HUES64 (cell line): ENCODE measurements around the gene ZNF384.
A peak's percentile ranks its signal among the peaks of the same experiment; 100 is the strongest.

Experiments used
- H3K27ac ChIP-seq: 2 replicates; pipeline ENCODE4 v1.7.0; 2013; ENCODE audit warnings: low read depth, low read length, inconsistent platforms
- H3K27me3 ChIP-seq: 2 replicates; pipeline ENCODE4 v1.6.1; 2013; ENCODE audit warnings: mild to moderate bottlenecking, low read length; ENCODE audit not compliant: insufficient read depth
- H3K36me3 ChIP-seq: 2 replicates; pipeline ENCODE4 v1.6.1; 2013; ENCODE audit warnings: mild to moderate bottlenecking, low read length; ENCODE audit not compliant: insufficient read depth
- H3K4me1 ChIP-seq: 2 replicates; pipeline ENCODE4 v1.6.1; 2013; ENCODE audit warnings: mild to moderate bottlenecking, low read length, moderate library complexity; ENCODE audit not compliant: insufficient read depth
- H3K4me3 ChIP-seq: 2 replicates; pipeline ENCODE4 v1.5.1; 2013; ENCODE audit warnings: mild to moderate bottlenecking, low read length, moderate library complexity
- H3K9ac ChIP-seq: 2 replicates; pipeline ENCODE4 v1.6.1; 2013; ENCODE audit warnings: mild to moderate bottlenecking, low read depth, low read length
- H3K9me3 ChIP-seq: 2 replicates; pipeline ENCODE4 v1.6.1; 2013; ENCODE audit warnings: low read depth, low read length; ENCODE audit not compliant: insufficient read depth
- WGBS: fragments of 150-250, 120-280 bp; methylation state at CpG from one replicate; pipeline ENCODE4 v1.1.7; 2013; ENCODE audit warnings: missing lambda C conversion rate; 5-methylcytosine and 5-hydroxymethylcytosine counted together

The ZNF384 gene

DNA sequence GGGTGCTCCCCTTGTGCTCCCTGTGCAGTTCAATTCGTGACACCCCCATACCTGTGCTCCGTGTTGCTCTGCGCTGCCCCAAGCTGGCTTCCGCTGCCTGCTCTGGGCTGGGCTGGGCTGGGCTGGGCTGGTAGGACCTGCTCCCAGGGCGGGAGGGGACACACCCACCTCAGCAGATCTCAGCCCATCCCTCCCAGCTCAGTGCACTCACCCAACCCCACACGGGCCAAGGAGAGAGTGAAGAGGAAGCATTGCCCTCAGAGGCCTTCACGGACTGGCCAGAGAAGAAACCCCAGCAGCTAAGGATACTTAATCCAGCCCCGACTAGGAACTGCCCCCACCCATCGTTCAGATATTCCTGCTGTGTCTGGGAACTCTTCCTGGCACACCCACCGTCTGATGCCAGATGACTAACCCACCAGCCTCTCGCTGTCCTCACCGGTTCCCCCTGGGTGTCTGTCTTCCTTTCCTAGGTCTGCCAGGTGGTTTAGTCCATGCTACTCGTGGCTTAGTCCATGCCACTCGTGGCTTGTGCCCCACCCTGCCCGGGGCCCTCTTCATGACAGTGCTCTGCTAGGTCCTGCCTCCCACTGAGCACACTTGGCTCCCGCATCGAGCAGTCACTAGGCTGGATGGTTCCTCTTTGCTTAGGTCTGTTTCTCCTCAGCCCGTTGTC lies 53.2 kb downstream of the ZNF384 start, which contains the start of gene LPAR5:
LPAR5 (minus strand) TSS at position 104 of the 676 bp plus-strand sequence. CDS start 14,711 bp downstream, outside the sequence.
- Histone ChIP-seq H3K36me3 (no peaks in the 10 kb centered on the region), H3K9me3 (no peaks in the 10 kb centered on the region), H3K4me3 (no peak within 1 kb of the TSS), H3K27ac (no peak within 1 kb of the TSS), H3K4me1 (peaks cover 7% of the 10 kb centered on the region; the same call in 1 of the 2 replicates), H3K9ac (no peak within 1 kb of the TSS), H3K27me3 (no peaks in the 10 kb centered on the region; the same call in 1 of the 2 replicates)
- WGBS = 59% methylated on average over 18 of the region's 18 CpGs

DNA sequence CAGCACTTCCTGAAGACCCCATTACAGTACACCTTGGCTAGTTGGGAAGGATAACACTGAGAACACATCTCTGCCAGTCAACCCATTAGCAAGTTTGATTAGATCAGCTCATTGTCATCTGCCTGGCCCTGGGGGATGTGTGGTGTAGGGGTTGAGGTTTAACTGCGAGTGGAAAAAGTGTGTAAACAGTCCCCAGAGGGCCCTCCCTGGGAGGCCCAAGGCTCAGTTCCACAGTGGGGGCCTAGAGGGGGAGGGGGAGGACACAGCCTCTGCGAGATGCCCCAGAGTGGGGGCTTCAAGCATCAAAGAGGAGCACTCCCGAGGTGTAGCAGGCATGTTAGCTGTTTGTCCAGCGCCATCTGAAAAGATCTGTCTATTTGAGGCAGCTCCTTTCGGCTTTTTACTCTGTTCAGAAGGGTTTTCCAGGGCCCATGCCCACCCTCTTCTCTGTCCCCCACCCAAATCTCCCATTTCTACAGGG lies 53.8 kb downstream of the ZNF384 start:
- no peak overlapping the region for H3K9ac ChIP-seq
- no peaks in the 10 kb centered on the region for H3K9me3 ChIP-seq
- WGBS = 63% methylated on average over 5 of the region's 5 CpGs

GRCh38 chr12:6632026-6632983 lies 56.9 kb downstream of the ZNF384 start:
- WGBS = 81% methylated on average over 21 of the region's 21 CpGs
- Histone ChIP-seq H3K4me1 (peaks cover 7% of the 10 kb centered on the region; the same call in 1 of the 2 replicates), H3K27ac (no peak overlapping the region), H3K36me3 (no peaks in the 10 kb centered on the region), H3K9ac (no peak overlapping the region), H3K27me3 (no peaks in the 10 kb centered on the region), H3K9me3 (no peaks in the 10 kb centered on the region), H3K4me3 (no peak overlapping the region)

More for the DNA sequence above, 53.8 kb downstream of the ZNF384 start:
- H3K4me1 ChIP-seq = peaks cover 7% of the 10 kb centered on the region; the same call in 1 of the 2 replicates
- no peak overlapping the region for H3K4me3 ChIP-seq
- H3K36me3 ChIP-seq = no peaks in the 10 kb centered on the region
- H3K27me3 ChIP-seq = no peaks in the 10 kb centered on the region; the same call in 1 of the 2 replicates
- H3K27ac ChIP-seq = no peak overlapping the region

DNA sequence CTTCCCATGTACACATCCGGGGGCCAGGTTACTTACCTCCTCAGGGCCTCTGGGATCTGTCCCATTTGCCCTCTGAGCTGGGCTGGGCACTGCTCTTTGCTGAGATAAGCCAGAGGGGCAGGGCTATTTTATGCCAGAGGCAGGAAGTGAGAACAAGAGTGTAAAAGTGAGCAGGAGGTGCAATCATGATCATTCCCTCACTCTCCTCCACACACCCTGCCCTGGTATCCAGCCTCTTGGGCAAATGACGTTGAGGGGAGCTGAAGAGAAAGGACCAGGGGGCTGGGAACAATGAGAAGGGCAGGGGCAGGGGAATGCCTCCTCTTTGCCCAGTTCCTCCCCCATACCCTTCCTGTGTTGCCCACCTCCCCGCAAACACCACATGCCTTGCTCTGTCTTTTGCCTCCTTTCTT lies 57.6 kb downstream of the ZNF384 start:
- peaks cover 7% of the 10 kb centered on the region; the same call in 1 of the 2 replicates for H3K4me1 ChIP-seq
- no peaks in the 10 kb centered on the region for H3K9me3 ChIP-seq
- 93% methylated on average over 2 of the region's 3 CpGs for WGBS
- H3K9ac ChIP-seq = no peak overlapping the region
- no peaks in the 10 kb centered on the region for H3K27me3 ChIP-seq
- no peak overlapping the region for H3K27ac ChIP-seq
- no peak overlapping the region for H3K4me3 ChIP-seq
- H3K36me3 ChIP-seq = no peaks in the 10 kb centered on the region

DNA sequence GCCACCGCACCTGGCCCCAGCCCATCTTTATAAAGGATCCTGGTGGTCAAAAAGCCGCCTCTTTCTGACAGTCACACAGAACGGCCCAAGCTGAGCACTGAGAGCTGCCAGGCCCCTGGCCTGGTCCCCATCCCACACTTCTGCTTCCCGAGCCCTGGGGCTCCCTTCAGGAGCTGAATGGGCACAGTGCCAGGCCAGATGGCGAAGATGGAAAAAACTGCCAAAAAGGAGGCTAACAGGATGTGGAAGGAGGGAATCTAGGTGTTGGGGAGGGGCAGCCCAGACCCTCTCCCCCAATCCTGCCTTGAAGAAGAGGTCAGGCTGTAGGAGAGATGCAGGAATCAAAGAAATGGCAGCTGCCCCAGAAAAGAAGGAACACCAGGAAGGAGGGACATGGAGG lies 58.4 kb downstream of the ZNF384 start:
- H3K4me1 ChIP-seq = peaks cover 5% of the 10 kb centered on the region; the same call in 1 of the 2 replicates
- no peak overlapping the region for H3K27ac ChIP-seq
- H3K9me3 ChIP-seq = no peaks in the 10 kb centered on the region
- H3K36me3 ChIP-seq = no peaks in the 10 kb centered on the region
- no peak overlapping the region for H3K4me3 ChIP-seq
- H3K9ac ChIP-seq = no peak overlapping the region; the same call in 1 of the 2 replicates
- 77% methylated on average over 5 of the region's 5 CpGs for WGBS
- no peaks in the 10 kb centered on the region for H3K27me3 ChIP-seq

- Histone ChIP-seq H3K9me3 (no peaks in the 10 kb centered on the region), H3K4me3 (no peak overlapping the region)
Observed at GRCh38 chr12:6627616-6628015, 61.6 kb downstream of the ZNF384 start.

GRCh38 chr12:6626654-6627283 lies 62.4 kb downstream of the ZNF384 start:
- H3K27ac ChIP-seq = no peak overlapping the region
- no peaks in the 10 kb centered on the region for H3K27me3 ChIP-seq
- no peak overlapping the region for H3K4me3 ChIP-seq
- WGBS = 95% methylated on average over 8 of the region's 8 CpGs
- no peaks in the 10 kb centered on the region for H3K4me1 ChIP-seq
- no peaks in the 10 kb centered on the region for H3K36me3 ChIP-seq
- no peak overlapping the region for H3K9ac ChIP-seq
- H3K9me3 ChIP-seq = no peaks in the 10 kb centered on the region

More at GRCh38 chr12:6627616-6628015, 61.6 kb downstream of the ZNF384 start:
- 65% methylated on average over 7 of the region's 7 CpGs for WGBS
- no peak overlapping the region for H3K9ac ChIP-seq
- peaks cover 3% of the 10 kb centered on the region; the same call in 1 of the 2 replicates for H3K4me1 ChIP-seq
- no peak overlapping the region for H3K27ac ChIP-seq
- H3K36me3 ChIP-seq = no peaks in the 10 kb centered on the region
- H3K27me3 ChIP-seq = no peaks in the 10 kb centered on the region

DNA sequence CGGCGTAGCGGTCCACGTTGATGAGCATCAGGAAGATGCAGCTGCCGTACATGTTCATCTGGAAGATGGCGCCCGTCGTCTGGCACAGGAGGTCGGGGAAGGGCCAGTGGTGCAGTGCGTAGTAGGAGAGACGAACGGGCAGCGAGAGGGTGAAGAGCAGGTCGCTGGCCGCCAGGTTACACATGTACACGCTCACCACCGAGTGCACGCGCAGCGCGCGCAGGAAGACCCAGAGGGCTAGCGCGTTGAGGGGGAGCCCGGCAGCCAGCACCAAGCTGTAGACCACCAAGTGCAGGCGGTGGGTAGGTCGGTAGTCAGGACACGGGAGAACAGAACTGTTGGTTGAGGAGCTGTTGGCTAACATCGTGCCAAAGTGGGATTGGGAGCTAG lies 68.3 kb downstream of the ZNF384 start:
- Histone ChIP-seq H3K9me3 (no peaks in the 10 kb centered on the region), H3K27me3 (peaks cover 23% of the 10 kb centered on the region), H3K9ac (no peak overlapping the region), H3K4me1 (no peaks in the 10 kb centered on the region), H3K36me3 (no peaks in the 10 kb centered on the region), H3K27ac (no peak overlapping the region), H3K4me3 (no peak overlapping the region)
- WGBS = 95% methylated on average over 29 of the region's 29 CpGs

GRCh38 chr12:6620137-6620884 lies 68.9 kb downstream of the ZNF384 start:
- H3K9ac ChIP-seq = peak overlapping the region; percentile 34; the same call in 1 of the 2 replicates
- peaks cover 23% of the 10 kb centered on the region for H3K27me3 ChIP-seq
- no peaks in the 10 kb centered on the region for H3K36me3 ChIP-seq
- peak overlapping the region; percentile 20; the same call in 1 of the 2 replicates for H3K4me3 ChIP-seq
- WGBS = 58% methylated on average over 88 of the region's 88 CpGs
- H3K4me1 ChIP-seq = no peaks in the 10 kb centered on the region
- H3K9me3 ChIP-seq = no peaks in the 10 kb centered on the region
- no peak overlapping the region for H3K27ac ChIP-seq

DNA sequence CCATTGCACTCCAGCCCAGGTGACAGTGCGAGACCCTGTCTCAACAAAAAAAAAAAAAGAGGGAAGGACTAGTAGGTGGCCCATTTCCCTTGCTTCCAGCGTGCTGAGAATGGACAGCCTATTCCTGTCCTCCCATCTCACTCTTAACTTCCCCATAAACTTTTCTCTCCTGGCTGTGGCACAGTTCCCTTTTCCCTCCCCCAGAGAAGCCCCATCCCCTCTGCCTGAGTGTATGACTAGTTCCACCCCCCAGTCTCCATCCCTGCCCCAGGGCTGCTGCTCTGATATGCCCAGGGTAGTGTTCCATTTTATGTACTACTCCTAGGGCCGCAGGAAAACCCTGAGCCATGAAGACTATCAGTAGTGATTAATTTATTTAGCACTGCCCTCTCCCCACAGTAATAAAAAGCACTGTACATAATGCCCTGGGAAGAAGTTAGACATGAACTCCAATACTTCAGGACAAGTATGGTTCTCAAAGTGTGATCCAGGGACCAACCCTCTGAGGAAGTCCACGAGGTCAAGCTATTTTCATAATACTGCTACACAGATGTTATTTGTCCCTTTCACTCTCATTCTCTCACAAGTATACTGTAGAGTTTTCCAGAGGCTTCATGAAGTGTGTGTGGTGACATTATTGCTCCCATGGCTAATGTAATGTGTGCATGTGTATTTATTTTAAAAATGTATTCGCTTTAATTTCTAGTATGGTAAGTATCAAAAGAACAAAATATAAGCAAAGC lies 70.5 kb downstream of the ZNF384 start:
- Histone ChIP-seq H3K27ac (no peak overlapping the region), H3K9ac (no peak overlapping the region)

More for the DNA sequence above, 70.5 kb downstream of the ZNF384 start:
- H3K4me1 ChIP-seq = peaks cover 6% of the 10 kb centered on the region
- no peaks in the 10 kb centered on the region for H3K9me3 ChIP-seq
- H3K27me3 ChIP-seq = peaks cover 23% of the 10 kb centered on the region
- 91% methylated on average over 4 of the region's 5 CpGs for WGBS
- H3K4me3 ChIP-seq = no peak overlapping the region
- H3K36me3 ChIP-seq = no peaks in the 10 kb centered on the region
